NCI-H2029 (cell line): ENCODE data around the gene SMARCD3.

Experiments used
- DNase-seq: peaks from one replicate; lab custom pipeline; 2025; lab: John Stamatoyannopoulos, UW

SMARCD3 gene

DNA sequence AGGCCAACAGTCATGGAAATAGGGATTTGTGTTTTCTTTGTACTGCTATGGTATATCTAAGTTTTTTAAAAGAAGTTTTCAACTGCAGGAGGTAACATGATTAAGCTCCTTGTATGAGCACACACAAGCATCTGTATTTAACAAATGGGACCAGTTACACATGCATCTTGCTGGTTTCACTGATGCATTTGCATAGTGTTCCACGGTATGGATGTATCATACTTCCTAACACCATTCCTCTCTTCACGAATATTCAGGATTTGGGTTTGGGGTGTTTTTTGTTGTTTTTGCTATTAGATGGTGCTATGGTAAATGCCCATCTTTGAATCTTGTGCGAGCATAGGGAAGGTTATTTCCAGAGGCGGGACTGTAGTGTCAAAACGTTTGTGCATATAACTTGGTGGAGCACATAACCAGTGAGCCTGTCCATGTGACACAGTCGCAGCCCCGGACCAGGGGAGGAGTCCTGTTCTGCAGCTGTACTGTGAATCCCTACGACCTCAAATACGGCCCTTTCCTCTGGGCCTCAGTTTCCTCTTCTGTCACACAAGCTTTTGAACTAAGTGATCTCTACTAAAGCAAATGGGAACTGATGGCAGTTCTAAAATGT, 40.1 kb downstream of the SMARCD3 start:
- DNase-seq = no peak

DNA sequence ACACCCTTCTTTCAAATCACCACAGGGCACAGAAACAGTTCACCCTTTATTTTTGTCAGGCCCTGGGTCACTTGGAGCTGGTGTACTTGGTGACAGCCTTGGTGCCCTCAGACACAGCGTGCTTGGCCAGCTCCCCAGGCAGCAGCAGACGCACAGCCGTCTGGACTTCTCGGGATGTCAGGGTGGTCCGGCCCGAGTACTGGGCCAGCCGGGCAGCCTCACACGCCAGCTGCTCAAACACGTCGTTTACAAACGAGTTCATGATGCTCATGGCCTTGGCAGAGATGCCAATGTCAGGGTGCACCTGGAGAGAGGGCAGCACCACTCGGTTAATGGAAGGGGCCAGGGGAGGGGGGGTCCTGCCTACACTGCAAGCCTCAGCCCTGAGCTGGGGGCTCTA, 40.7 kb downstream of the SMARCD3 start:
- no peak for DNase-seq

DNA sequence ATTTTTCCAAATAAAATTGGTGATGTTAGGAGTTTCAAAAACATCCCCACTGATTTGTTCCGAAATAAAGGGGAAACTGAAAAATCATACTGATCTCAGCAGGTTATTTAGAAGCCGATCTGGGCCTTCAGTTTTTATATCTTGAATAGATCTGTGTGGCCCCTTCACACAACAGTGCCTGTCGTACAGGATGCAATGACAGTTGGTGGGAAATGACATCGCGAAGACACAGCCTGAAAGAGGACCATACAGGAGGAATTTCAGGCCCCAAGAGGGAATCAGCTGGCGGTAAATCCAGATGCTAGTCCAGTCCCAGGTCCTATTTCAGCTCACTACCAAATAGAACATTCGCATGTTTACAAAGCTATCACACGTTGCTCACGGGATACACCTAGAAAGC, 41.2 kb downstream of the SMARCD3 start:
- no peak for DNase-seq

DNA sequence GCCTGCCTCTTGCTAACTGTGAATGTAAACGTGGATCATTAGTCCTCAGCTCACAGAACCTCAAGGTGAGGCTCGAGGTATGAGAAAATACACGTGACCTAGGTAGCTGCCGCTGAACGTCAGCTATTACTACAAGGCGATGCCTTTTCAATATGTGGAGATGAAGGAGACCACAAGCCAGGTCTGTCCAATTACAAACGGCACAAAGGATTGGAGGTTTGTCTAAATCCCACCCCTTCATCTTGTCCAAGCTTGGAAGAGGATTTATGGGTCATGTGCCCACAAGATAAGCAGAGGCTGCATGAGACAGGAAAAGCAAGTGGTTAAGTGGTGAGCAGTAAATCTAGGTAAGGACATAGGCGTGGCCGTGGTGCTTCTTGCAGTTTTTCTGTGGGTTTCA, 41.6 kb downstream of the SMARCD3 start:
- DNase-seq = no peak

DNA sequence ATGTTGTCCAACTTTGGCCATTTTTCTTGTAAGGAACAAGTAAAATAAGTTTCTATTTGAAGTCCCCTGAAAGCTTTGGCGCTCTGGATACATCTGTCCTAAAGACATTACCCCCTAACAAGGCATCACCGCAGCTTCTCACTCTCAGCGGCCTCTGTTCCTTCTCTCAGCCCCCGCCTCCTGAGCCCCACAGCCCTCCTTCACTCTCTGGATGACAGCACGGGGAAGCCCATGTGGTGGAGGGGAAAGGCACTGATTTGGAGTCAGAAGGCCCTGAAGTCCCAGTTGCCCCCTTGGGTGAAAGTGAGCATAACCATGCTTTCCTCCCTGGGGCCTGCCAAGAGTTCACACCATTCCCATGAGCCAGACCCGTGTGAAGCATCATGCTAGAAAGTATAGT, 42.8 kb downstream of the SMARCD3 start:
- no peak for DNase-seq

DNA sequence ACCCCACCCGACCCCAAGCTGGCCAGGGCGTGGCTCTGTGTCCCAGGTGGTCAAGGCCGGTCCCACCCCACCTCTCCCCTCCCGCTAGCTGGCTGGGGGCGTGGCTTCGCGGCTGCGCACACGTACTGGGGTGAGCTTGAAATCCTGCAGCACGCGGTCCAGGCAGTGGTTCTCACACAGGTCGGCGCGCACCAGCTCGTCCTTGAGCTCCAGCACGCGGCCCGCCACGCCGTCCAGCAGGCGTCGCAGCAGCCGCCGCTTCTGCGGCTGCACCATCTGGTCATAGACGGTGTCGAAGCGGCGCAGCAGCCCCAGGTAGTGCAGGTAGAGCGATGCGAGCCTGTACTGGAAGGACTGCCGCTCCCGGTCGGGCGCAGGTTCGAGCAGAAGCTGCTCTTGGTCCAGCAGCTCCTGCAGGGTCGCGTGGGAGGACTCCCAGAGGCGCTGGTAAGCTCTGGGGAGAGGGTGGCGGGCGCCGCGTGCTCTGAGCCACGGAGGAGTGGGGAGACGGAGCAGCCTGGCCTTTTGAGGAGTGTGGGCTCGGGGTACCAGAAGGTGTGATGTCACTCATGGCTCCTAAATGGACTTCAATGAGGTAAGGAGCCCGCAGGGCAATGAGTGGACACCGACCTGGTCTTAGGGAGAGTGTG, 44.0 kb downstream of the SMARCD3 start:
- no peak for DNase-seq

DNA sequence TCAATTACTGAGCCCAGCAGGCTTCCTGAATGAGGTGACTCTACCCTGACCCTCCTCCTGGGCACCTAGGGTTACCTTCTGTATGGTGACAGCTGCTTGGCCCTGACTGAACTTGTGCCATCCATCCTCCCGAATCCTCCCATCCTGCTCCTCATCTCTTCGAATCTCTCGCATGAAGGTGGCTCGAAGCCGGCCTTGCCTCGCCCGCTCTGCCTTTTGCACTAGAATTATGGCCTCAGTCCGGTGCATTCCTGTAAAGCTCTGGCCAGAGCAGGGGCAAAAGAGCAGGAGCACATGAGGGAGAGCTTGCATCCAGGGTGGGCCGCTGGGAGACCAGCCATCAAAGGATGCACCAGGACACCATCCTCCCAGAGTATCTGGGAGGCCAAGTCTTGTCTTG, 45.7 kb downstream of the SMARCD3 start:
- no peak for DNase-seq

DNA sequence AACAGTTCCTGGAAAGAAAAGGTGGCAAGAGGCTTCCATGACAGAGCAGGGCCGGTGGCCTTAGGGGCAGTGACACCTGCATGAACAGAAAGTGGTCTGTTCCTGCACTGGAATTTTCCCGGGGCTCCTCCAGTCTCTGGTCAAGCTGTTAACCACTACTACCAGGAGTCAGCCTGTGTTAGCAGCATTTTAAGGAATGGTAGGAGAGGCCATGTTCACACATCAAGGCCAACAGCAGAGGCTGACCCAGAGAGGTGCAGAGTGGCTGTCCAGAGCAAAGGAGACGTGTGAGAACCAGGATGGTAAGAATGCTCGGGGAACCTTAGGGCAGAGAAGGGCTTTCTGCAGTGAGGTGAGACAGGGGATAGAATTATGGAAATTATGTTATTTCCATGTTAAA, 46.7 kb downstream of the SMARCD3 start:
- no peak for DNase-seq

DNA sequence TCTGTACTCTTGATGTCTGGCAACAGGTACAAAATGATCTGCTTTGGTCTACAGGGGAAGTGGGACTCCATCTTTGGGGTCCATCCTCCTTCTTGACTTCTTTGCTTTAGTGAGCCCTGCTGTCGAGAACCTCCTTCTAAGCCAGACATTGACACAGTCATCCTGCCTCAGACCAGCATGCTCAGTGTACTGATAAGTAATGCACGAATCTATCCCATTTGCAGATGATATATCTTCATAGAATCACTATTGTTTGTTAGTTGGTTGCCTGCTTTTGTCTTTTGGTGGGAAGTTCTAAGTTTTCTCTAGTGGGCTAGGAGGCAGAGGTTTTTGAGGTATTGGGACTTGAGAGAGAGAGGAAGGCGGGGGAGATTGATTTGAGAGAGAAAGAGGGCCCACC, 47.1 kb downstream of the SMARCD3 start:
- no peak for DNase-seq

DNA sequence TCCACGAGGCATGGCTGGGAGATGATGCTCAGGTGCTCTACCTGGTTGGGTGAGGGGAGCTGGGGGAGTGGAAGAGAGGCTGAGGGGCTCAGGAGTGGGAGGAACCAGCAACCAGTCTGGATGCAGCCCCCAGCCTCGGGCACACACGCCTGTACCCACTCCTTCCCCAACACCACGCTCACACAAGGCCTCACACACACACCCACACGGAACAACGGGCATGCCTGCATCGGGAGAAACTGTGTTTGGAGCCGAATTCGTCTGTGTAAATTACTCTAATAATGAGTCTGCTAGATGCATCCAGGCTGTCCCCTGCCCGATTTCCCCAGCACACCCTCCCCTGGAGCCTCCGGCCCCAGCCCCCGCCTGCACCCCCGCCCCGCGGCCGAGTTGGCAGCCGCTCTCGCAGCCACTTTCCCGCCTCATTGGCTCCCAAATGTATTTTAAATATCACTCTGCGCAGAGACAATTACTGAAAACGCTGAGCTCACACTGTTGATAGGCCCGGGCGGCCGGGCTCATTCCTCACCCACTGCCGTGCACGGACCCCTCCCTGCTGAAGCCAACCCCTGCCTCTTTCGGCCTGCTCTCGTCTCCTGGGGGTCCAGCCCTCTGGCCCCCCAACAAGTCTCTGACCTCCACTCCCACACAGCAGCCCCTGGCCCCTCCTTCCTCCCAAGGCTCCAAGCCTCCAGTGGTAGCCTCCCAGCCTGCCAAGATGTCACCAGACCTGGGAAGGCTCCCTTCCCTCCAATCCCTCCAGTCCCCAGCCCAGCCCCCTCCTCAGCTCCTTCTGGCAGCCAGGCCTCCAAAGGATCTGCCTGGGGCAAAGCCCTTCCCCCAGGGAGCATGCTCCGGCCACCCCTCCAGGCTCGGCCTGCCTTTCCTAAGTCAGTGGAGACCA, 49.3 kb downstream of the SMARCD3 start:
- DNase-seq = no peak

DNA sequence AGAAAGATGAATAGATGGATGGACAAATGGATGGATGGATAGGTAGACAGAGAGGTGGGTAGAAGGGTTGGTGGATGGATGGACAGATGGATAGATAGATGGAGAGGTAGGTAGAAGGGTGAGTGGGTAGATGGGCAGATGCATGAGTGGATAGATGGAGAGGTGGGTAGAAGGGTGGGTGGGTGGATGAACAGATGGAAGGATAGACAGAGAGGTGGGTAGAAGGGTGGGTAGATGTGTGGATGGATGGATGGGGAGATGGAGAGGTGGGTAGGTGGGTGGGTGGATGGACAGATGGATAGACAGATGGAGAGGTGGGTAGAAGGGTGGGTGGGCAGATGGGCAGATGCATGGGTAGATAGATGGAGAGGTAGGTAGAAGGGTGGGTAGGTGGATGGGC, 50.6 kb downstream of the SMARCD3 start:
- DNase-seq = no peak

DNA sequence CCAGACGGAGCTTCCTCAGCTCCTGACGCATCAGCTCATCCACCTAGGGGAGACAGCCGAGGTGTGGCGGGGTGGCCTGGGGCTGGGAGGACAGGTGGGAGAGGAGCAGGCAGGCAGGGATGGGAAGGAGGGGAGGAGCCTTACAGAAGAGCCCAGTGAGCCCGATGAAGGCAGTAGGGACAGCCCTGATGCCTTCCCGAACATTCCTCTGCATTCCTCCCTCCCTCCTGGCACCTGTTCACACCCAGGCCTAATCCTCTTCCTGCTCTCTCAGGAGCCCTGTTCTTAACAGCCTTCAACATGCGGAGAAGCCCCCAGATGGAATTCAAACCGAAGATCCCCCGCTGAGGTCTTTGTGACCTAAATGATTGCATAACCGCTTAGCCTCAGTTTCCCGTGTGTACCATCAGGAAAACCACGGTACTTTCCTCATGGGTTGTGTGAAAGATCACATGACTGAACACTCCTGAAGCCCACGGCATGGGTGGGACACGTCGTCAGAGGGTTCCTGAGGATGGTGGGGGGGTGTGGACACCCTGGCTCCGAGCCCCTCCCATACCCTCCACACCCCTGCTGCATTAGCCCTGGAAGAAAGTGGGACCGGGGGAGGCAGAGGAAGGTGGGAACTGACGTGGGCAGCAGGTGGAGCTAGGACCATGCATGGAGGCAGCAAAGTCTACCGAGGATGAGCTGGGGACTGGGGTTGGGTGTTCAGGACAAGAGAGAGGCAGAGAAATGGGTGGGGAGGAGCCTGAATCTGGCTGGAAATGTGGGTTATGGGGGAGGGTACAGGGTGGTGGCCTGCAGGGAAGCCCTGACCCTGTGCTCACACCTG, 52.7 kb downstream of the SMARCD3 start:
- no peak for DNase-seq

DNA sequence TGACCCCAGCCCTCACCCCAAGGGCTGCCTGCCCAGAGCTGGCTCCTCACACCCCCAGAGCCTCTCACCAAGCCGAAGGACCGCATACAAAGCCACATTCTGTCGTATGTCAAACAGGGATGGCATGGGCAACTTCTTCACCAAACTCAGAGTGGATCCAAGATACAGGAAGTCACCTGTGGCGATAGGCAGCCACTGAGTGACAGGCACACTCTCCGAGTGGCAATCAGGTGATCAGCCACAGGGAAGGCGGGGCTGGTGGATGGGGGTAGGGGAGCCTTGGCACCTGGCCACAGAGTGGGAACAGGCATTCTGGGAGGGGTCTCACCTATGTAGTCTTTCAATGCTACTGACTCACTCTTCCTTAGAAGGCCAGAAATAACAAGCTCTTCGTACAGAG, 54.3 kb downstream of the SMARCD3 start:
- DNase-seq = no peak

DNA sequence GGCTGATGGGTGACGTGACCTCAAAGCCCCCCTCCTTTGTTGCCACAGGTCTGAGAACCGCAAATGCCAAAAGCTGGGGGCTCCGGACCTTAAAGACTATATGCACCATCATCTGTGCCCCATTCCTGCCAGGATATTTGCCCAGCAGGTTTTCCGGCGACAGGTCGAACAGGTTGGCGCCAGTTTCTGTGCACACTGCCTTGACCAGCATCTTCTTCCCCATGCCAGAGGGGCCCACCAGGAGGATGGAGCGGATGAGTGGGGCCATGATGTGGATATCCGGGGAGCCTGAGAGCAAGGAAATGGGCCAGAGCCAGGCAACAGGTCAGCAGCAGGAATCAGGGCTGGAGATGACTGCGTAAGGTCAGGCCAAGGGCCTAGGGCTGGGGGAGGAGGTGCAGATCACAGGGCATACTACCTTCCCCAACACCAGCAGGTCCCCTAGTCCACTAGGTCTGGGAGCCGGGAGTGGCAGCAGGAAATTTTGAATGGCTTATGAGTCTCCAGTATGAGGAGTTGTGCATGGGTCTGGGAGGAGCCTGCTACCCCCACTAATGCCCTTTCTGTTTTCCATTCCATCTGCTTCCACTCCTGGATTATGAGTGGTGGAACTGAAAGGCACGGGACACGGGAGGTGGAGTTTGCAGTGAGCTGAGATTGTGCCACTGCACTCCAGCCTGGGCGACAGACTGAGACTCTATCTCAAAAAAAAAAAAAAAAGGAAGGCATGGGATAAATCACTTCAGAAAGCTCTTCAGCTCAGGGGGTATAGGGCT, 55.1 kb downstream of the SMARCD3 start:
- DNase-seq = no peak

DNA sequence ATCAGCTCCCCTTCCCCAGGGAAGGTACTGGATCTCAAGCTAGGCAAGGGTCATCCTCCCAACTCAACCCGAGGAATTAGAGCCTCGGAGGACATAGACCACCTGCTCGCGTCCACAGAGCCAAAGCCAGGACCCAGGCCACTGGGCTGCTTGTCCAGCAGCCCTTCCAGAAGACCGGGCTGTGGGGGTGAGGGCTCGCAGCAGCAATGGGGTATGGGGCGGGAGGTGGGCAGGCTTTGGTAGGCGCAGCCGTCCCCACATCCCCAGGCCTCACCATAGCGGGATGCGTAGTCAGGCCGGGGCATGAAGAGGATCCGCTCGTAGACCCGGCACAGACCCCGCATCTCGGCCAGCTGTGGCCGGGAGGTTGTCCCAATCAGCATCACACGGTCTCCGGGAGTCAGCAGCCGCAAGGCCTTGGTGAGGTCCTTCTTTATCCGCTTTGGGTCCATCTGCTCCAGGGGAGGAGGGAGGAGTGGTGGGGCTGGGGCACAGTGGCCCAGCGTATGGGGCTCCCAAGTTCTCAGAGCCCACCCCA, 56.4 kb downstream of the SMARCD3 start:
- no peak for DNase-seq

DNA sequence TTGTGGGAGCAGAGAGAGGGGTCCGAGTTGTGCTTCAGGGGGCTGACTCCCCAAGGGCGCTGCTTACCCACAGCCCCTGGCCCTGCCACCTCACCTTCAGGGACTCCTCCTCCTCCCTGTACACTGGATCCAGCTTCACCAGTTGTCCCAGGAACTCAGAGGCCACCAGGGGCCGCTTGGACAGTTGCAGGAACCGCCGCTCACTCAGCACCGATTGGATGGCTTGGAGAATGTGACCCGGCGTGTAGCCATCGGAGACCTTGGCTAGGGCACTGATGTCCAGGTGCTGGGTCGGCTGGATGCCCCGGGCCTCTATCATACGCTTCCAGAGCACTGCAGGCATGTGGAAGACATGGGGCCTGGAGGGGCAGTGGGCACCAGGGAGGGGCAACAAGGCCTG, 57.0 kb downstream of the SMARCD3 start:
- DNase-seq = no peak

DNA sequence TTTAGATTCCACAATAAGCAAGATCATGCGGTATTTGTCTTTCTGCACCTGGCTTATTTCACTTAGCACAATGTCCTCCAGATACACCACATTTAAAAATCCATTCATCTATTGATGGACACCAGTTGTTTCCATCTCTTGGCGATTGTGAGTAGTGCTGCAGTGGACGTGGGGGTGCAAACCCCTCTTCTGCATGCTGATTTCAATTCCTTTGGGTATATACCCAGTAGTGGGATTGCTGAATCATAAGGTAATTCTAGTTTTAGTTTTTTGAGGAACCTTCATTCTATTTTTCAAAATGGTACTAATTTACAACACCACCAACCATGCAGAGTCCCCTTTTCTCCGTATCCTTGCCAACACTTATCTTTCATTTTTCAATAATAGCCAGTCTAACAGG, 59.5 kb downstream of the SMARCD3 start:
- no peak for DNase-seq
